GM21576 (cell line): Measurements from ENCODE around the gene OLA1.
A peak's percentile ranks its signal among the peaks of the same experiment; 100 is the strongest.

ENCODE experiments used
- ATAC-seq: cut with Tn5 transposase; IDR thresholded peaks from one replicate; pipeline ENCODE4 v1.9.1; 2021; ENCODE audit warnings: mild to moderate bottlenecking, moderate library complexity; ENCODE audit not compliant: unreplicated experiment

Gene OLA1

DNA sequence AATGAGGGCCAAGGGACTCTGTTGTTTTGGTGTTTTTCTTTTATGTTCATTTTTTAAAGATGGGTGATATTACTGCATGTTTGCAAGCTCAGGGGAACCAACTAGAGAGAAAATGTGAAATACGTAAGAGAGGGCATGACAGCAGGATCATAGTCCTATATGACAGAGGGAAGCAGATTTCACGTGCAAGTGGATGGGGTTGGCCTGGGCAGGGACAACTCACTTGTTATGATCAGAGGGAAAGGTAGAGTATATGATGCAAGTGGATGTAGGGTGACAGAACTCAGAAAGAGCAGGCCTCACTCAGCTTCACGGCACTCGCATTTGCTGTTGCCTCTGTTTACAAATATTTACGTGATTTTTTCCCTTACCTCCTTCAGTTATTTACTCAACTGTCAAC is 67.0 kb downstream of the OLA1 start:
- ATAC-seq: no peak

DNA sequence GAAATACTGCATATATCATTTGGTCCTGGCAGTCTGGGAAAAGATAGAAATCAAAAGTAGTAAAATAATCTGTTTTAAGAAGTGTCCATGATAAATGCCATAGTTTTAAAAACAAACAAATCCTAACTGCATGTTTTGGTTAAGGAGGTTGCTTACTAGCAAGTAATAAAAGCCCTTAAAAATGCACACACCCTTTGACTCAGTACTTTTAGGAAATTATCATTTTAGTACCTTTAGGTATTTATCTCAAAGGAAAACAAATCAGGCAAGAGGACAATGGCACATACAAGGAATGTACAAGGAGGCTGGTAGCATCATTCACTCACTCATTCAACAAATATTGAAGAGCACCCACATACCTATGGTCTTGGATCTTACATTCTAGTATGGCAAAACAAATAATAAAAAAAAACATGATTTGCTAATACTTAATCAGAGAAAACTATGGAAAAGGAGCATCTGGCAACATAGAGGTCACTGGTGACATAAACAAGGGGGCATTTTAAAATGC is 67.6 kb downstream of the OLA1 start:
- ATAC-seq: no peak

DNA sequence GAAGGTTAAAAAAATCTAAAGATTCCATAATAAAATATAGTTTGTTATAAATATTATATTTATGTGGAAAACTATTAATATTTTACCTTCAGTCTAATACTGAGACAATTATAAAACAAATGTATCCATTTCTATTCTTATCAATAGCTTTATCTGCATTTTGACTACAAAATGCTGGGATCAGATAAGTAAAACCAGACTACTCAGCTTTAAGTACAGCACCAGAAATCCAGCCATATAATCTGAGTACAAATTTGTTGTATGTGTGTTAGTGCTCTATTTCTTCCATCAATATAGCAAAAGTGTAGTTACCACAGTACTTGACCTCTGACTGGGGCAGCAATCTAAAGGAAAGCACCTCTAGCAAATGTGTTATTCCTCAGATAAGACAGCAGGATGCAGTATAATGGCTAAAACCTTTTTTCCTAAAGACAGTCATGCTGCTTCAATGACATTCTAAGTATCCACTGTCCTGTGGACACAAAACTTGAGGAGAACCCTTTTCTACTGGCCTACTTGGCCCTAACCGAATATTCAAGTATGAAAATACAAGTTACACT is 68.1 kb downstream of the OLA1 start:
- no peak for ATAC-seq

DNA sequence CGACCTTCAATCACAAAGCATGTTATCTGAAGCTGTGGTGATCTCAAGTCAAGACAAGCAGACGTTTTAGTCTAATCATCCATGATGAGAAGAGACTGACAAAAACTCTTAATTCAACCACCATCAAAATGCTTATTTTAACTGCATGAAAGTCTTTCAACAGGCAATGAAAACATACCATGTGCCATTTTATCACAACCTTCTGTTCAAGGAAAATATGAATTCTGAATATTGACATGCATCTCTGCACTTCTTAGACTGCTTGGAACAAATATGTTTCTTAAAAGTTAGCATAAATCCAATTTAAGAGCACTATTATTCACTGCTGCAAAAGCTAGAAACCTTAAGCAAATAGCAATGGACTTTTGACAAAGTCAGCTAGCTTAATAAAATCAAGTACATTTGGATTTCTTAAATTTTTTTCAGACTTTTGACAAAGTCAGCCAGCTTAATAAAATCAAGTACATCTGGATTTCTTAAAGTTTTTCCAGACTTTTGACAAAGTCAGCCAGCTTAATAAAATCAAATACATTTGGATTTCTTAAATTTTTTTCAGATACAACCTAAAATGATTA is 70.9 kb downstream of the OLA1 start:
- no peak for ATAC-seq

DNA sequence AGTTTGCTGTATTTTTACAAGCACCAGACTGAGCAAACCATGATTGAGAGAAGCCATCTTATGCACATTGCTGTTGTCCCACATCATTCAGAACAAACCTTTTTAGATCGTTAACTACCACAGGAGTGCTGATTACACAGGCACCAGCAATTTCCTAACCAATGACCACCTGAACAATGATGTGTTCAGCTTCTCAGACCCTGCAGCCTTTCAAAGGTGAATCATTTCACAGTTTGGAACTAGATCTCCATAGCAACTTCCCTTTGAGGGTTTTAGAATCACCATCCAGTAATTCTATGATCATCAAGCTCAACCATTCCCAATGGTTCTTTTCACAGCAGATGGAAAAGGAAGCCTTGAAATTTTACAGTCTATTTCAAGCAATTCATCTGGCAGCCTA is 71.4 kb downstream of the OLA1 start:
- ATAC-seq: no peak

DNA sequence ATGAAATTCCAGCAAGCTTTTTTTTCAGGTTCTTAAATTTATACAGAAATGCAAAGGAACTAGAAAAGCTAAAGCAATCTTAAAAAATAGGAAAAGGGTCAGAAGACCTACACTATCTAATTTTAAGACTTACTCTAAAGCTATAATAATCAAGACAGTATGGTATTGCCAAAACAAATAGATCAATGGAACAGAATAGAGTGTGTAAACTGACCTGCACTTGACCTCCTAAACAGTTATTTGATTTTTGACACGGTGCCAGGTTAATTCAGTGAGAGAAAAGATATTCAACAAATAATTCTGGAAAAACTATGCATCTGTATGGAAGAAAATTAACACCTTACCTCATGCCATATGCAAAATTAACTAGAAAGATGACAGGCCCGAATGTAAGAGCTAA is 73.6 kb downstream of the OLA1 start:
- no peak for ATAC-seq

DNA sequence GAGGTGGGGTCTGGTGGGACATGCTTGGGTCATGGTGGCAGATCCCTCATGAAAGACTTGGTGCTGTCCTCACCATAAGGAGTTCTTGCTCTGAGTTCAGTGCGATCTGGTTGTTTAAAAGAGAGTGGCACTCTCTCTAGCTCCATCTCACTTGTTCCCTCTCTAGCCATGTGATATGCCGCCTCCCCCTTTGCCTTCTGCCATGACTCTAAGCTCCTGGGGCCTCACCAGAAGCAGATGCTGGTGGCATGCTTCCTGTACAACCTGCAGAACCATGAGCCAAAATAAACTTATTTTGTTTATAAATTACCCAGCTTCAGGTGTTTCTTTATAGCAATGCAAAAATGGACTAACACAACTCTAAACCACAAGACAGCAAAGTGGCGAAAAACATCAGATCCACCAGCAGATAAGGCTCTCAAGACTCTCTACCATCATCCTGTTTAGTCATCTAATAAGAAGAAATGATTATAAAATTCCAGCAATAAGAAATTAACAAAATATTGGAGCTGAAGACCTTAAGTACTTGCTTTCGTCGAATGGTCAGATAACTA is 75.5 kb downstream of the OLA1 start:
- ATAC-seq: no peak

DNA sequence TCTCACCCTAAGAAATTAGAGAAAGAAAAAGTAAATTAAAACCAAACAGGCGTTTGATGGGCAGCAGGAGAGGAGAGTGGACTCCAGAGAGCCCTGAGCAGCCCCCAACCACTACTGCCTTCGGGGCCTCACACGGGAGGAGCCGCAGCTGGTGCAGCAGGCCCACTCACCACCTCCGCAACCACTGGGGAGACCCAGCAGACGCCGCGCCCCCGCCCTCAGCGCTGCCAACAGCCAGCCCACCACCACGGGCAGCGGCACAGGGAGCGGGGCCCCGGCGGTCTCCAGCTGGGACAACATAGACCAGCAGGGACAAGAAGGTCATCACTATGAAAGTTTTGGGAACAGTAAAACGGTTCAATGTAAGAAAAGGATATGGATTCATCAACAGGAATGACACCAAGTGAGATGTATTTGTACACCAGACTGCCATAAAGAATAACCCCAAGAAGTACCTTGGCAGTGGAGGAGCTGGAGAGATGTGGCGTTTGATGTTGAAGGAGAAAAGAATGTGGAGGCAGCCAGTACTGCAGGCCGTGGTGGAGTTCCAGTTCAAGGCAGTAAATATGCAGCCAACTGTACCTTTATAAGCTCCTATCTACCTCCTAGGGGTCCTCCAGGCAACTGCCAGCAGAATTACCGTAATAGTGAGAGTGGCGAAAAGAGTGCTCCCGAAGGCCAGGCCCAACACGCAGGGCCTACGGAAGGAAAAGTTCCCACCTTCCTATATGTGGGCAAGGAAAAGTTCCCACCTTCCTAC is 76.5 kb downstream of the OLA1 start:
- ATAC-seq: no peak

DNA sequence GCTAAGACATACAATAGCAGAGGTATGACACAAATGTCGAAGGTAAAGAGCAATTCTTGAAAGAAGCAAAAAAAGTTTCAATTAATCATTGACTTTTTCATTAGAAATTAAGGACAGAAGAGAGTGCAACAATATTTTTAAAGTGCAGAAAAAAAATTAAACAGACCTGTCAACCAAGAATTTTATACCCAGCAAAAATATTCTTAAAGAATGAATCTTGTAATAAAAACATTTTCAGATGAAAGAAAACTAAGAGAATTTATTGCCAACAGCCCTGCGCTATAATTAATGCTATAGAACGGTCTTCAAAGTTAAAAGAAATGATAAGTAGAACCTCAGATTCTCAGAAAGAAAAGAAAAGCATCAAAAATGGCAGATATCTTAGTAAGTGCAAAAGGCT is 79.0 kb downstream of the OLA1 start:
- no peak for ATAC-seq

DNA sequence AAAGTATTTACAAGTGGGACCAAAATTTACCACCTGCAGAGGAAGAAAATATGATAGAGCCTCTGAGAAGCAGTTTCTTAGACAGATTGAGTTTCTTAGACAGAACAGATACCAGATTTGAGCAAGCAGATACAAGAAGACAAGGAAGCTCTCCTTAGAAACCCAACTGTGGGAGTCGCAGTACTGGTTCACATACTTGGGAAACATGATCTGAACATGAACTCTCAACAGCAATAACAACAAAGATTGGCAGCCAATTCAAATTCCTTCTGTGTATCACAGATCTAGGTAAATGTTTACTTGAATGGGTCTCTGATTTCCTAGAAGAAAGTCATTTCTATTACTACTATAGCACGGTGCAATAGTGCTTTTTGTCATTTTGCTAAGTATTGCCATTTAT is 82.1 kb downstream of the OLA1 start:
- ATAC-seq: no peak

DNA sequence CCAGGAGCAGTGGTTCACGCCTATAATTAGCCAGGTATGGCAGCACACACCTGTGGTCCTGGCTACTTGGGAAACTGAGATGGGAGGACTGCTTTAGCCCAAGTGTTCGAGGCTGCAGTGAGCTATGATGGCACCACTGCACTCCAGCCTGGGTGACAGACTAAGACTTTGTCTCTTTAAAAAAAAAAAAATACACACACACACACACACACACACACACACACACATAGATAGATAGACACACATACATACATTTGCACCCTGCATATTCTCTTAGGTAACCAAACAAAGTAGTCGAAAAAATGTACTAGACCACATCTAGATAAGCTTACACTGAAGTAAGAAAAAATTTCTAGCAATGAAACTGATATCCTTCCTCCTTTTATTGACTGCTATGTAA is 86.8 kb downstream of the OLA1 start:
- no peak for ATAC-seq

DNA sequence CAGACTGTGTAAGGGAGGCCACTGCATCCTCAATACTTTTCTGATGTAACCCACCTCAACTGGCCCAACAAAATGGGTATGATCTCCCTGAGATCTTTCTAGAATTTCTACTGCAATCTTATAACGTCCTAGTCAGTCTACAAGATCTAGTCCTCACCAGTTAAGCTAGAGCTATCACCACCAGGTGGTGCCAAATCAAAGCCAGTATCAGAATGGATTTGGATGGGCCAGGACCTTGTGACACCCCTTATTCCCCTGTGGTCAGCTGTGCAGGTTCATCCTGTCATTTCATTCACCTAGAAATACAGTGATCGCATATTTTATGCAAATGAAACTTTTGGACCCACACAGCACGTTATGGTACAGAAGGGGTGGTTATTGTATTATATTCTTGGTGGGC is 90.3 kb downstream of the OLA1 start:
- peak; percentile 49 for ATAC-seq

DNA sequence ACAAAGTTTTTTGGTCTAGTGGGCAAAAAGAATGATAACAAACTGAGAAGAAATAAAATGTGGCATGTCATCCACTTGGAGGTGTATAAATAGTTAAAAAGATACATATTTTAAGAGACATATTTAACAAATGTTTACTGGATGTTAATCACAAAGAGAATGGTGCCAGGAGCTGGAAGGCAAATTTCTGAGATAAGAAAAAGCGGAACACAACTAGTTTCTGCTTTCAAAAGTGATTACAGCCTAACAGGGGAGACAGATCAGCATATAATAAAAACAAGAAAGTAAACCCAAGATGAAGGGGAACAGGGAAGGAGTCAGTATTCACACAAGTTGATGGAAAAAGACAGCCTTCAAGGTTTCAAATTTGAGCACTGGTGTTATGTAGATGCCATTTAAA is 91.3 kb downstream of the OLA1 start:
- no peak for ATAC-seq

DNA sequence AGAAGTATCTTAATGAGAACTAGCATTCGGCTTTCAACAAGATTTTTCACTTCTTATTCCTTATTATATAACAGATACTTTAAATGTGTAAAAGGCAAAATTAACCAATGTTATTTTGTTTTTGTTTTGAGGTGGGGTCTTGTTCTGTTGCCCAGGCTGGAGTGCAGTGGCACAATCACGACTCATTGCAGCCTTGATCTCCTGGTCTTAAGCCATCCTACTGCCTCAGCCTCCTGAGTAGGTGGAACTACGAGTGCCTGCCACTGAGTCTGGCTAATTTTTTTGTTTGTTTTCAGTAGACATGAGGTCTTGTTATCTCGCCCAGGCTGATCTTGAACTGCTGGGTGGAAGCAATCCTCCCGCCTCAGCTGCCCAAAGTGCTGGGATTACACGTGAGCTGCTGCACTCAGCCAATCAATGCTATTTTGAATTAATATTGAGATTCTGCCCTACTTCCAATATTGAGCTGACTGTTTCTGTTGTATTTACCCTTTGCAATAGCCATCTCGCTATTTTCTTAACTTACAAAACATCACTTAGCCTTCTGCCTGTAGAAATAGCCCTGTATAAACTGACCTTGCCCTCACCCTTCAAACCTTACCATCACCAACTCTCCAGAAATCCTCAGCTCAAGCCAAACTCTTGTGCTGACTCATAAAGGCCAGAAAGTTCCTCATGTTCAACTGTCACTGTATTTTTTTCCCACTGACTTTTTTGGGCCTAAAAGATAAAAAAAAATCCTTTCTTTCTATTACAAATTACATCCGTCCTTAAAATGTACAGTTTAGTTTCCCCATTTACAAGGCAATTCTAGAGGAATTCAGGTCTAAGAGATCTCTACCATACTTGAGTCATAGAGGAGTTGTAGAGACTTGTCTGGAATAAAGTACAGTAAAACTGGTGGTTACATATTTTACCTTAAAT is 94.3 kb downstream of the OLA1 start:
- ATAC-seq: no peak

DNA sequence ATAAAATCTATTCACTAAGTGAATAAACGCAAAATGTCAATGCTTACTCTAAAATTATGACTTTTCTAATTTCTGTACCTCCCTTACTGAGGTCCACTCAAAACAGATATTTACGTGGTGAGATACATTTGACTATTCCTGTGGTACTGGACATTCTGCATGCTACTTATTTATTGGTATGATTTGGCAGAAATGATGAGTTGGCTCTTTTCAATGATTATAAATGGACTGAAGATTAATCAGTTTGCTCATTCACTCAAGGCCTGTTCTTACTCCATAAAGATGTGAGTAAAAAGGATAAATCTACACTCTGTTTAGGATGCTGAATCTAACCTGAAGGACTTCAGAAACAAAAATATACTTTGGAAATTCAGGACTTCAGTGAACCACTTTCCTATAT is 98.8 kb downstream of the OLA1 start:
- no peak for ATAC-seq

DNA sequence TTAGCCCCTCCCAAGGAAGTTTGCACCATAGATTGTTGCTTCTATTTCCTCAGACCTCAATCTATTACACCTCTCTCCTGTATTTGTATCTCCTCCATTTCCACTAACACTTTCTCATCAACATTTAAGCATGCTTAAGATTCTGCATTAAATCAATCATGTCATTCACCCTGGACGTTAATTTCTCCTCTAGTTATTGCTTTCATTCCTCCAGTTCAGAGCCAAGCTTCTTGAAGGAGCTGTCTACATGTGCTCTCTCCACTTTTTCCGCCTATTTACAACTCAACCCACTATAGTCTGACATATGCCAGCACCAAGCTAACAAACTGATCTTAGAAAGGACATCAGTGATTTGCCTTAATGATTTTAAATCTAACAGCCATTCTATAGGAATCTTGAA is 99.5 kb downstream of the OLA1 start:
- no peak for ATAC-seq

DNA sequence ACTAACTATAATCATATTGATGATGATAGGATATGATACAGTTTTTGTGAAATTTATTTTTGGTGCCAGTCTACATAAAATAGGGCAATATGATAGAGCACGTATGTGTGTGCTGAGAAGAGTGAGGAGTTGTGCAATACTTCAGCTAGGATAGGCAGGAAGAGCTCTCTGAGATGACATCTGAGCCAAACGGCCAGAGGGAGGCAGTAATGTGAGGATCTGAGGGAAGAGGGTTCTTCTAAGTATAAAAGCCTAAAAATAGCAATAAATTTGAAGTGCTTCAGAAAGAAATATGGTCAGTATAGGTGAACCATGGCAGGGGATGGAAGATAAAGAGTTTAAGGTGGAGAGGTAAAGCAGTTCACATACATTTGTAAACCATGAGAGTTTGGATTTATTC is 102.5 kb downstream of the OLA1 start:
- no peak for ATAC-seq

DNA sequence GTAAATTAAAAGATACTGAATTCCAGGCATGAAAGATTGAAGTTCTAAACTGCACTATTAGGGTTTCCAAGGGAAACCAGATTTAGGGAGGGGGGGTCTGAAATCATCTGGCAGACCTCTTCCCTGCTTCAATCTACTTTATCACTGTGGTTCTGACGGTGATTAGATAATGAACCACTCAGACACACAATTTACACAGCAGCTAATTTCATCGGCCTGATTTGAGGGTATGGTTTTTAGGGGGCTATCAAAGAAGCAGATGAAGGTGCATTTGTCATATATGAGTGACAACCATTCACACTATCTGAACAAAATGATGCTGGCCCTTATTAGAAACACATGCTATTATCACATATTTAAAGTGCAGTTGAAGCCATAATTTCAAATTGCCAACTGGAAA is 106.0 kb downstream of the OLA1 start:
- ATAC-seq: no peak

DNA sequence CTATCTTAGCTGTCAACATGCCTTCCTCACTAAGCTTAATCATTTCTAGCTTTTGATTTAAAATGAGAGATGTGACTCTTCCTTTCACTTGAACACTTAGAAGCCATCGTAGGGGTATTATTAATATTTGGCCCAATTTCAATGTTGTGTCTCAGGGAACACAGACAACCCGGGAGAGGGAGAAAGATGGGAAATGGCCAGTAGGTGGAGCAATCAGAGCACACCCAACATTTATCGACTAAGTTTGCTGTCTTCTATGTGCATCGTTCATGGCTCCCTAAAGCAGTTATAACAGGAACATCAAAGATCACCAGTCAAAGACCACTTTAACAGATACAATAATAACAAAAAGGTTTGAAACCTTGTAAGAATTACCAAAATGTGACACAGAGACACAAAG is 110.2 kb downstream of the OLA1 start:
- ATAC-seq: no peak

DNA sequence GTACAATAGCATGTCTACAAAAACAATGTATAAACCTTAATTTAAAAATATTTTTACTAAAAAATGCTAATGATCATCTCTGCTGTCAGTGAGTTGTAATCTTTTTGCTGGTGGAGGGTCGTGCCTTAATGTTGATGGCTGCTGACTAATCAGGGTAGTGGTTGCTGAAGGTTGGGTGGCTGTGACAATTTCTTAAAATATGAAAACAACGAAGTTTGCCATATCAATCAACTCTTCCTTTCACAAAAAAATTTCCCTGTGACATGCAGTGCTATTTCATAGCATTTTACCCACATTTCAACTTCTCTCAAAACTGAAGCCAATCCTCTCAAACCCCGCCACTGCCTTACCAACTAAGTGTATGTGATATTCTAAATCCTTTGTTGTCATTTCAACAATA is 112.4 kb downstream of the OLA1 start:
- ATAC-seq: no peak

DNA sequence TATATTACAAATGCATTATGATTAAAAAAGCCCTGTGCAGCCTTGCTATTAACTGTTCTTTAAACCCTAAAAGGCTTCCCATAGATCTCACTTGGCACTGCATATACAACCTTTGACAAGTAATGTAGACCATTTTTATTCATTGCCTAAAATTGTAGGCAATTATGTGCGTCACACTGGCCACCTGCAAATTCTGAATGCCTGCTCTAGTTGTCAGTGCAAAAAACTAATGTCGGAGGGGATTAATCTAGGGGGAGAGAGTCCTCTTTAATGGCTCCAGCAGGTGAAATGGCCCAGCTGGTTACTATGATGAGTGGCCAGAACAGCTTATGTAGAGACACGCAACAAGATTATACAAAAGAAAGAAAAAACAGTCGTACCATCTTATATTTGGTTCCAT is 123.2 kb downstream of the OLA1 start:
- no peak for ATAC-seq
